Endothelial cell of umbilical vein (primary cell): ENCODE data around the gene SLC7A6. TPM values are rescaled to one million over a fixed set of nuclear protein-coding genes. Genes with fewer than 3 reads are reported as not detected.

ENCODE experiments used
- BruUV-seq: library from RNA; stranded (reverse); fragments of 400-500 nt; replicated peaks from 2 replicates; lab custom pipeline; 2021; lab: Mats Ljungman, UMichigan
- CTCF ChIA-PET: fragments of 300-600, 350-600 bp; sonication (Branson Sonifier 250); formaldehyde crosslinking; loops from one replicate; lab custom pipeline; 2021; ENCODE audit warnings: antibody characterized with exemption, inconsistent platforms; lab: Charles Lee
- POLR2A ChIA-PET: fragments of 300-600, 350-600 bp; sonication (Branson Sonifier 250); formaldehyde crosslinking; loops from one replicate; lab custom pipeline; 2021; ENCODE audit warnings: antibody characterized with exemption, inconsistent platforms; lab: Charles Lee
- DNase-seq: peaks from one replicate; pipeline ENCODE4 v3.0.0-alpha.2; 2011; ENCODE audit warnings: low read depth, low spot score
- FAIRE-seq: peaks from 2 replicates; lab custom pipeline; 2011; peaks lifted over from hg19 to GRCh38; lab: Jason Lieb, UNC
- H2AFZ ChIP-seq: 2 replicates; pipeline ENCODE4 v1.6.0; 2012; ENCODE audit warnings: low read depth, low read length, control low read depth, inconsistent platforms
- H3K27ac ChIP-seq: 2 replicates; pipeline ENCODE4 v1.5.1; 2011; ENCODE audit warnings: low read depth, mild to moderate bottlenecking, control low read depth, low read length, moderate library complexity; ENCODE audit not compliant: insufficient read depth
- H3K27me3 ChIP-seq, 2 experiments: 2 replicates each; pipeline versions ENCODE4 v1.6.0 to v1.6.1; 2011; ENCODE audit warnings: low read length in 2 of 2, mixed read lengths in 1 of 2; ENCODE audit not compliant: control insufficient read depth in 2 of 2, insufficient read depth in 2 of 2
- H3K36me3 ChIP-seq, 2 experiments: 2 replicates in 1 of 2; 3 replicates in 1 of 2; pipeline ENCODE4 v1.5.1; 2011; ENCODE audit warnings: low read length in 2 of 2, mild to moderate bottlenecking in 1 of 2, moderate library complexity in 1 of 2; ENCODE audit not compliant: control insufficient read depth in 2 of 2, insufficient read depth in 2 of 2; ENCODE audit errors: extremely low read depth in 1 of 2
- H3K4me1 ChIP-seq: 3 replicates; pipeline ENCODE4 v1.5.1; 2011; ENCODE audit warnings: mild to moderate bottlenecking, low read length; ENCODE audit not compliant: control insufficient read depth, insufficient read depth; ENCODE audit errors: extremely low read depth
- H3K4me2 ChIP-seq: 2 replicates; pipeline ENCODE4 v1.6.1; 2011; ENCODE audit warnings: low read length, control low read depth, mixed read lengths; ENCODE audit not compliant: insufficient read depth
- H3K4me3 ChIP-seq, 3 experiments: fragments of 200-600 bp in 1 of 3; sonication (generic), shearing (Covaris generic) in 1 of 3; replicated peaks in 1 of 3; 2 replicates each; pipeline ENCODE4 v1.5.1; 2011 to 2016; ENCODE audit warnings: control low read depth in 3 of 3, low read length in 3 of 3, mild to moderate bottlenecking in 2 of 3, inconsistent platforms in 1 of 3, low read depth in 1 of 3, moderate library complexity in 1 of 3; ENCODE audit not compliant: insufficient read depth in 1 of 3
- H3K79me2 ChIP-seq: 2 replicates; pipeline ENCODE4 v1.6.0; 2012; ENCODE audit warnings: low read length, inconsistent platforms; ENCODE audit not compliant: control insufficient read depth, insufficient read depth
- H3K9ac ChIP-seq: replicated peaks from 2 replicates; pipeline ENCODE3; 2011; ENCODE audit warnings: low read length, control low read depth; ENCODE audit not compliant: insufficient read depth; ENCODE audit errors: extremely low read depth
- H3K9me1 ChIP-seq: replicated peaks from 3 replicates; pipeline ENCODE4 v1.6.0; 2011; ENCODE audit warnings: mild to moderate bottlenecking, low read length; ENCODE audit not compliant: control insufficient read depth, insufficient read depth; ENCODE audit errors: extremely low read depth
- H3K9me3 ChIP-seq: replicated peaks from 2 replicates; pipeline ENCODE4 v1.5.1; 2012; ENCODE audit warnings: low read length, inconsistent platforms; ENCODE audit not compliant: control insufficient read depth, insufficient read depth
- H4K20me1 ChIP-seq: replicated peaks from 2 replicates; pipeline ENCODE3; 2011; ENCODE audit warnings: mild to moderate bottlenecking, low read length; ENCODE audit not compliant: control insufficient read depth, insufficient read depth; ENCODE audit errors: extremely low read depth
- EZH2 ChIP-seq: IDR thresholded peaks from 2 replicates; pipeline ENCODE4 v1.6.1; 2012; ENCODE audit warnings: borderline replicate concordance, low read depth, mild to moderate bottlenecking, moderate library complexity, low read length, inconsistent platforms; ENCODE audit not compliant: severe bottlenecking
- JUN ChIP-seq: IDR thresholded peaks from 2 replicates; pipeline ENCODE4 v1.6.1; 2011; ENCODE audit warnings: borderline replicate concordance, low read depth; ENCODE audit not compliant: insufficient read length, insufficient read depth
- MYC ChIP-seq: IDR thresholded peaks from one replicate; pipeline ENCODE4 v1.6.1; 2011; ENCODE audit warnings: mild to moderate bottlenecking, low read depth, low read length
- POLR2AphosphoS5 ChIP-seq: IDR thresholded peaks from 2 replicates; pipeline ENCODE4 v1.6.1; 2012; ENCODE audit warnings: low read depth, mild to moderate bottlenecking, control low read depth, low read length, moderate library complexity; ENCODE audit not compliant: insufficient read depth
- dilution Hi-C: fragments of 300-500 bp; cut with MboI; formaldehyde crosslinking; loops from one replicate; pipeline ENCODE4 v1.15.0; 2019; ENCODE audit warnings: low sequenced_read_pairs; ENCODE audit not compliant: extremely low pct_ligation_motif_present
- intact Hi-C: fragments of 100-400 bp; cut with micrococcal nuclease; formaldehyde crosslinking; loops from one replicate; pipeline ENCODE4 v1.10.0; 2022
- polyA plus RNA-seq, 4 experiments: library from polyadenylated mRNA; depleted of rRNA in 3 of 4; stranded (reverse) in 3 of 4; unstranded in 1 of 4; fragments of >200 nt; gene quantifications; 2 replicates each; pipeline versions ENCODE4 v1.2.1 to v1.2.3, GENCODE V29; 2011 to 2012; ENCODE audit warnings: missing spikeins in 1 of 4
- total RNA-seq: library from RNA; stranded (reverse); gene quantifications from 2 replicates; pipeline ENCODE4 v1.2.3, GENCODE V29; 2021
- TF ChIP-seq, protein P1 (sequence below): IDR thresholded peaks from 2 replicates; pipeline ENCODE4 v1.6.1; 2011; ENCODE audit not compliant: insufficient read depth, insufficient read length
- TF ChIP-seq, protein P2 (sequence below), 2 donors: IDR thresholded peaks; 1 replicate in 1 of 2; 2 replicates in 1 of 2; pipeline ENCODE4 v1.5.1; 2011; ENCODE audit warnings: low read length in 2 of 2, mild to moderate bottlenecking in 2 of 2, moderate library complexity in 2 of 2, control low read depth in 1 of 2, inconsistent platforms in 1 of 2, low read depth in 1 of 2; ENCODE audit not compliant: insufficient read depth in 1 of 2; ENCODE audit errors: extremely low read depth in 1 of 2

The SLC7A6 gene
- total and polyA plus RNA-seq, 2 donors (not counting 3 experiments of a cell fraction or from before 2014, with no cell fraction given) = 68.0 to 86.5 TPM

DNA sequence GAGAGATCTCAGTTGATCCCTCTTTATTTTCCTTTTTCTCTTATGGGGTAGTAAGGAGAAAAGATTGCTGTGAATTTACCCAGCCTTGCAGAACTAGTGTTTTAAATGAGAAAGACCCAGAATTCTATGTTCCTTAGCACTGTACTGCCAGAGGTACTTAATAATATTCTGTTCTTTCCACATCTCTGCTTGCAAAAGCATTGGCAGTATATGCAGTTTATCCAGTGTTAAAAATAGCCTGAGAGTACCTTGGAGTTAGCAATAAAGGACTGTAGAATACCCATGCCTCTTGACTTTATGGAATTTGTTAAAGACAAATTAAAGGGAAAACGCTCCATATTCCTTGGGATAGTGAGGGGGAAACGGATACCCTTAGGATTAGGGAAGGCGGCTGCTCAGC lies 11.9 kb downstream of the SLC7A6 start:
- peaks cover 56% of the 10 kb centered on the region for H3K79me2 ChIP-seq
- CTCF ChIA-PET = interaction anchor here (1.2 to 2.1 kb wide), 3 partner anchors 12 to 53 kb away, joined by 3 to 4 read pairs (median 3); no protein-coding TSS in a partner anchor
- H4K20me1 ChIP-seq = no peaks in the 10 kb centered on the region
- H3K9me1 ChIP-seq = no peaks in the 10 kb centered on the region
- H3K27ac ChIP-seq = no peak overlapping the region
- peaks cover 0 to 26% of the 10 kb centered on the region in 2 experiments for H3K36me3 ChIP-seq
- no peaks in the 10 kb centered on the region for H3K4me1 ChIP-seq
- TF ChIP-seq MYC (no peak), EZH2 (no peak), JUN (no peak), POLR2AphosphoS5 (no peak)
- TF ChIP-seq, protein P1, sequence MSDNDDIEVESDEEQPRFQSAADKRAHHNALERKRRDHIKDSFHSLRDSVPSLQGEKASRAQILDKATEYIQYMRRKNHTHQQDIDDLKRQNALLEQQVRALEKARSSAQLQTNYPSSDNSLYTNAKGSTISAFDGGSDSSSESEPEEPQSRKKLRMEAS = no peak
- TF ChIP-seq, protein P2, sequence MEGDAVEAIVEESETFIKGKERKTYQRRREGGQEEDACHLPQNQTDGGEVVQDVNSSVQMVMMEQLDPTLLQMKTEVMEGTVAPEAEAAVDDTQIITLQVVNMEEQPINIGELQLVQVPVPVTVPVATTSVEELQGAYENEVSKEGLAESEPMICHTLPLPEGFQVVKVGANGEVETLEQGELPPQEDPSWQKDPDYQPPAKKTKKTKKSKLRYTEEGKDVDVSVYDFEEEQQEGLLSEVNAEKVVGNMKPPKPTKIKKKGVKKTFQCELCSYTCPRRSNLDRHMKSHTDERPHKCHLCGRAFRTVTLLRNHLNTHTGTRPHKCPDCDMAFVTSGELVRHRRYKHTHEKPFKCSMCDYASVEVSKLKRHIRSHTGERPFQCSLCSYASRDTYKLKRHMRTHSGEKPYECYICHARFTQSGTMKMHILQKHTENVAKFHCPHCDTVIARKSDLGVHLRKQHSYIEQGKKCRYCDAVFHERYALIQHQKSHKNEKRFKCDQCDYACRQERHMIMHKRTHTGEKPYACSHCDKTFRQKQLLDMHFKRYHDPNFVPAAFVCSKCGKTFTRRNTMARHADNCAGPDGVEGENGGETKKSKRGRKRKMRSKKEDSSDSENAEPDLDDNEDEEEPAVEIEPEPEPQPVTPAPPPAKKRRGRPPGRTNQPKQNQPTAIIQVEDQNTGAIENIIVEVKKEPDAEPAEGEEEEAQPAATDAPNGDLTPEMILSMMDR (IDR thresholded peaks at IDR 0.05; ENCODE audit: extremely low read depth in 1 of 2, insufficient read depth in 1 of 2, low read depth in 1 of 2, low read length in 2 of 2) = no peak
- no peak overlapping the region for H3K4me2 ChIP-seq
- POLR2A ChIA-PET = no interaction called here
- H3K27me3 ChIP-seq = no peaks in the 10 kb centered on the region
- DNase-seq (no peak), FAIRE-seq (no peak)
- no peak overlapping the region for H3K4me3 ChIP-seq
- intact Hi-C loops (no loop called here), dilution Hi-C loops (no loop called here)
- H3K9ac ChIP-seq = no peak overlapping the region
- no peak overlapping the region for H2AFZ ChIP-seq
- H3K9me3 ChIP-seq = no peaks in the 10 kb centered on the region
- no TSS peak for BruUV-seq
